GM19240 (cell line): ENCODE measurements around the gene RPGR.

Experiments used
- DNase-seq: peaks from one replicate; pipeline ENCODE4 v3.0.0; 2011; ENCODE audit warnings: low spot score; ENCODE audit not compliant: insufficient read length

The RPGR gene

DNA sequence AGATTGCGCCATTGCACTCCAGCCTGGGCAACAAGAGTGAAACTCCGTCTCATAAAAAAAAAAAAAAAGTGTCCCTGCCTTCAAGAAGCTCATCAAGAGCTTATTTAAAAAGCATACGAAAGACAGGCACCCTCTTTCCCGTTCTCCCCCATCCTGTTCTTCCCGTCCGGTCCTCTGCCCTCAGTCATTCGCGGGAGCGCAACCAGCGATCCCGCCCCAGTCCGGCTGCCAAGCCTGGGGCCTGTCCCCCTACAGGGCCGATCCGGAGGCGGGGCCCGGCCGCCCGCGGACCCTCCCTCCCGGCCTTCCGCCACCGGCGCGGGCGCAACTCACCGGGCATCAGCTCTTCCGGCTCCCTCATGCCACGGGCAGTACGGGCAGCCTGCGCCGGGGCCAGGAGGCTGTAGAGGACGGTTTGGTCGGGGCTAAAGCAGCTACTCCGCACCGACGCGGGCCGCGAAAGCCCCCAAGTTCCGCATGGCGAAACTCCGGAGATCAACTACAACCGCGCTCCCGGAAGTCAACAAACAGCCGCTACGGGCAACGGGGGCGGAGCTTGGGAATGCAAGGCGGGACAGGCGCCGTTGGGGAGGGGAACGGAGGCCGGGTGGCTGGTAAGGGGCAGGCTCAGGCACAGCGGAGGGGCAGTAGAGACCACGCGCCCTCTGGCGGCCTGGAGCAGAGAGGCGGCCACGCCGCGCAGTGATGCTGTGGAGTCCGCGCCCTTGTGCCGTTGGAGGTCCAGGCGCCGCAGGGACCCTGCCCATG, at the start of gene RPGR:
Gene RPGR (minus strand): TSS at position 503 of the 768 bp plus-strand sequence. CDS start 142 bp downstream, at position 361.
- DNase-seq: peak; percentile 48

DNA sequence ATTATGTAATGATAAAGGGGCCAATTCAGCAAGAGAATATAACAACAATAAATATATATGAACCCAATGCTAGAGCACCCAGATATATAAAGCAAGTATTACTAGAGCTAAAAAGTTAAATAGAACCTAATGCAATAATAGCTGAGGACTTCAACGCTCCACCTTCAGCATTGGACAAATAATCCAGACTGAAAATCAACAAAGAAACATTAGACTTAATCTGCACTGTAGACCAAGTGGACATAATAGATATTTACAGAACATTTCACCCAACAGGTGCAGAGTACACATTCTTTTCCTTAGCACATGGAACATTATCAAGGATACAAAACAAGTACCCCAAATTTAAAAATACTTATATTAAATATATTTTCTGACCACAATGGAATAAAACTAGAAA, 49.4 kb upstream of the RPGR start:
- no peak for DNase-seq

DNA sequence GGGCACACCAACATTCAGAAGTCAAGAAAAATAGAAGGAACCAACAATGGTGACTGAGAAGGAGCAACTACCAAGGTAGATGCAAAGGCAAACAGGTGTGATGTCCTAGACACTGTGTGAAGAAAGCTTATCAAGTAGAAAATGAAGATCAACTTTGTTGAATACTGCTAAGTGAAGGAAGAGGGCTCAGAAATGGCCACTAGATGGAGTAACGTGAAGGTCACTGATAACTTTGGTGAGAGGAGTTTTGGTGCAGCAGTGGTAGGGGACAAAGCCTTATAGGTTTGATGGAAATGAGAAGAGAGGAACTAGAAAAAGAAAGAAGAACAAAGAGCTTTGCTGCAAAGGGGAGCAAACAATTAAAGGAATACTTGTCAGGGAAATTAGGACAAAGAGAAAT, 48.6 kb upstream of the RPGR start:
- no peak for DNase-seq

- DNase-seq: no peak
Observed at GRCh38 chrX:38374431-38374830, 47.1 kb upstream of the RPGR start.

GRCh38 chrX:38371641-38372040, 44.3 kb upstream of the RPGR start:
- DNase-seq: no peak

GRCh38 chrX:38368774-38369173, 41.5 kb upstream of the RPGR start:
- DNase-seq: no peak

DNA sequence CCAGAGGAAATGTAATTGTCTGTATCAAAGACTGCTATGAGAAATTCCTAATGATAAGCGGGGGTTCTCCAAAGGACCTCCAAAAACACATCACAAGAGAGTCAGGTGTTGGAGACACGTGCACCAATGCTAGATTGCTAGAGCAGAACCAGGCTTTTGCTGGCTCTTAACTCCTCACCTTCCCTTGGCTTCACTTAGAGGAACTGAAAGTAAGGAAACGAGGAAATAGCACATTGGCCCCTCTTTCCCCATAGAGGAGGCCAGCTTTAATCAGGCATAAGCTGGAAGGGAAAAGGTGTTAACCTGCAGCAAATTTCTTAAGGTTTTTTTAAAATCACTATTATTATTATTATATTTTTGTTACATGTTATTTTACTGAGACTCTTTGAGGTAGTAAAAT, 38.6 kb upstream of the RPGR start:
- no peak for DNase-seq

- no peak for DNase-seq
Observed at GRCh38 chrX:38363046-38363445, 35.7 kb upstream of the RPGR start.

GRCh38 chrX:38357747-38358673, 30.7 kb upstream of the RPGR start:
- no peak for DNase-seq

DNA sequence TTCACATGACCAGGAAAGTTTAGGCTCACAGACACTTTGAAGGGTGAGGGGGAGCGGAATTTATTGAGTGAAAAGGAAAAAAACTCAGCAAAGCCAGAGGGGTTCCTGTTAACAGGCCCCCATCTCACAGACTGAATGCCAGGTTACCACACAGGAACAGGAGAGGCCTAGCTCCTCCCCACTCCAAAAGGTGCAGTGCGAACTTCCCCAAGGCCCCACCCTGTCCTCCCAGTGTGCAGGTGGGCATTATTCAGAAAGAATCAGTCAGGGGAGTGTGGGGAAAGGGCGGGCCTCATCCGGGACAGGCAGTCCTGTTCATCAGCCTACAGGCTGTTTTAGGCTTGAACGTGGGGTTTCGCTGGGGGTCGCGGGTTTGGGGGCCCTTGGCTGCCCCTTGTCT, 29.1 kb upstream of the RPGR start:
- no peak for DNase-seq

DNA sequence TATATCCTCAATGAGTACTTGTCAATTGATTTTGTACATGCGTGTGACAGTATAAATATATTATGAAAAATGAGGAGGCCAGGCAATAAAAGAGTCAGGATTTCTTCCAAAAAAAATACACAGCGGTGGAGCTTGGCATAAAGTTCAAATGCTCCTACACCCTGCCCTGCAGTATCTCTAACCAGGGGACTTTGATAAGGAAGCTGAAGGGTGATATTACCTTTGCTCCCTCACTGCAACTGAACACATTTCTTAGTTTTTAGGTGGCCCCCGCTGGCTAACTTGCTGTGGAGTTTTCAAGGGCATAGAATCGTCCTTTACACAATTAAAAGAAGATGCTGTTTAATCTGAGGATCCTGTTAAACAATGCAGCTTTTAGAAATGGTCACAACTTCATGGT, 25.1 kb upstream of the RPGR start, which contains the start of gene OTC:
Gene OTC (plus strand): TSS at position 243 of the 400 bp plus-strand sequence. CDS start 93 bp downstream, at position 336.
- no peak for DNase-seq

GRCh38 chrX:38351346-38351745, 24.0 kb upstream of the RPGR start:
- no peak for DNase-seq

- DNase-seq: peak; percentile 5
Observed at GRCh38 chrX:38347136-38347535, 19.8 kb upstream of the RPGR start.

GRCh38 chrX:38346150-38346549, 18.8 kb upstream of the RPGR start:
- no peak for DNase-seq

- DNase-seq: no peak
Observed at GRCh38 chrX:38342853-38343778, 15.8 kb upstream of the RPGR start.

DNA sequence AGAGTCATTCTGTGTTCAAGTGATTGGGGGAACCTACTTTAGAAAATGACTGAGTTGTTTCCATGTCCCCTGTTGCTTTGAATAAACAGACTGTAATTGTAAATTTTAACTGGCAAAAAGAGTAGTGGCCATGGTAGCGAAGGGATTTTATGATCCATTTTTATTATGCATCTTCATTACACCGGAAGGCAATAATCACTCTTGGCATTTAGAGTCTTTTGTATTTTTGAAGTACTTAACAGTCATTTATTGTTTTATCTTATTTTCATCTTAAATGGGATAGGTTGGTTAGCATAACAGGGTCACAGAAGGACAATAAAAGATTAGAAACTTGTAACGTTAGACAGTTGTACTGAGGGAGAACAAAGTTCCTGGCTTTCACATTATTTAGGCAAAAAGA, 14.1 kb upstream of the RPGR start:
- no peak for DNase-seq

DNA sequence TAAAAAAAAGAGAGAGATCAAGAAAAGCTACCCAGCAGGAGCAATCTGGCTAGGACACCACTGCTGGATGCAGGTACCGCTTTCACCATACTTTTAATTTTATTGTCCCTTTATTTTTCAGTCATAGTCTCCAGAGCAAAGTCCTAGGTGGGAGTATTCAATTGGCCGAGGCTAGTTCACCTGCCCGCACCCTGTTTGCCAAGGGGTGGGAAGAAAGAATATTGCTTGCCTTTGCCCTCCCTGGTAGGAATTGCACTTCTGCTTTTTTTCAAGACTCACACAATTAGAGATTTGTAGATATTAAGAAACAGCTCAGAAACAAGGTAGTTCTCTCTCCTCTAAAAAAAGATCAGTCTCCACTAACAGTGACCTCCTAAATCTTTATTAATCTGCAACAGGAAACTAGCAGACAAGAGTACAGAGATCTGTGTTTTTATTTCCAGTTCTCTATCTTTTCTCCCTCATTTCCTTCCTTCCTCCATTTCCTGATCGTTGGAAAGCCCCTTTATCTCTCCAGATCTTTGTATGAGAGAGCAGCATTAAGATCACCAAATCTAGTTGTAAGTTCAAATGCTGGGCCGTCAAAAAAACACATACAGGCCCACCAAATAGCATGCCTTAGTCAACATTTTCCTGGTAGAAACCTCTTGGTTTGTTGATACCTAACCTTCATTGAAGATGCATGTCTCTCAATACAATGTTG, 9.4 kb upstream of the RPGR start:
- no peak for DNase-seq

DNA sequence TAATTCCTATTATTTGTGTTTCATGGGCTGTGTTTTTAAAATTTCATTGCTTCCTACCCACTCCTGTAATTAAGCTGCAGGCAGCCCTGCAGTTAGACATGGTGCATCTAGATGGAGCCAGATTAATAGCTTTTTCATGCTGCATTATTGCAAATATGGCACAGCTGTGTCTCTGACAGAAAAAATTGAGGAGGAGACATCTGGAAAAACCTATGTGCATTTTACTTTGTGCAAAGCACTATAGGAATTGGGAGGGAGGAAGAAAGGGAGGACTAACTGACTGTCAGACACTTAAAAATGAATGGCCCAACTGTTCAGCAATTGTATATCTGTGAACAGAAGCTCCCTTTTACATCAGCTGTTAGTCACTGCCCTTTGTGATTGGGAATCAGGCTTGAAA, 8.1 kb upstream of the RPGR start:
- no peak for DNase-seq

GRCh38 chrX:38332505-38332904, 5.2 kb upstream of the RPGR start:
- DNase-seq: no peak

- no peak for DNase-seq
Observed at GRCh38 chrX:38327775-38328081, 419 bp upstream of the RPGR start.

- no peak for DNase-seq
Observed at GRCh38 chrX:38326086-38326485, 1.2 kb downstream of the RPGR start.
